ENCODE results near the gene ACOXL.

The ACOXL gene

DNA sequence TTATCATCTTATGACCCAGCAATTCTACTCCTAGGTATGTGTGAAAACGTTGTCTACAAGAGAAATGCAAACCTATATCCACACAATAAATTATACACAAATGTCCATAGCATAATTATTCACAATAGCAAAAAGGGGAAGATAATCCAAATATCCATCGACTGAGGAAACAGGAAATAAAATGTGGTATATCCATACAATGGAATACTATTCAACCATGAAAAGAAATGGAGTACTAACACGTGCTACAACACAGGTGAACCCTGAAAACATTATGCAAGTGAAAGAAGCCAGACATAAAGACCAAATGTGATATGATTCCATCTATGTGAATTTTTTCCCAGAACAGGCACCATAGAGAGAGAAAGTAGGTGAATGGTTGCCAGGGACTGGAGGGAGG lies 72.1 kb downstream of the ACOXL start:
- H2BK120ac ChIP-seq (ENCODE audit: low read depth, low read length) = no peak overlapping the region
- DNase-seq = no peak
- no peak overlapping the region for H3K23ac ChIP-seq (ENCODE audit: low read length in 2 of 2)
- H4K8ac ChIP-seq (ENCODE audit: low read length) = no peak overlapping the region
- peaks cover 10% of the 10 kb centered on the region for H3K9me3 ChIP-seq (ENCODE audit: control insufficient read depth, low read length)
- no peak overlapping the region for H2AFZ ChIP-seq (ENCODE audit: low read depth, low read length)
- no peak overlapping the region for H2BK12ac ChIP-seq (ENCODE audit: low read length in 2 of 2)
- no peaks in the 10 kb centered on the region for H3K79me1 ChIP-seq (replicated peaks; ENCODE audit: low read length, poor library complexity, severe bottlenecking)
- no peak overlapping the region for H3K18ac ChIP-seq (ENCODE audit: low read depth in 1 of 2, low read length in 2 of 2)
- H2BK15ac ChIP-seq (ENCODE audit: low read depth, poor library complexity, severe bottlenecking) = no peak overlapping the region
- no peak overlapping the region for H3K4me2 ChIP-seq (ENCODE audit: low read length, poor library complexity, severe bottlenecking)
- H3K9ac ChIP-seq (ENCODE audit: low read length) = no peak overlapping the region
- H3K27ac ChIP-seq (ENCODE audit: low read length, poor library complexity, severe bottlenecking) = no peak overlapping the region
- no CpG with 5 or more reads among the region's 3 CpGs for WGBS
- peaks cover 0 to 4% of the 10 kb centered on the region in 2 experiments for H3K36me3 ChIP-seq (ENCODE audit: control insufficient read depth in 1 of 2, insufficient read depth in 2 of 2, low read depth in 1 of 2, low read length in 2 of 2)
- H3K27me3 ChIP-seq (ENCODE audit: control insufficient read depth in 1 of 2, insufficient read depth in 1 of 2, low read length in 2 of 2) = peaks cover 64 to 72% of the 10 kb centered on the region in 2 experiments
- no peak overlapping the region for H2BK5ac ChIP-seq (ENCODE audit: low read depth, low read length, poor library complexity, severe bottlenecking)
- H2AK5ac ChIP-seq (ENCODE audit: low read length, severe bottlenecking) = no peak overlapping the region
- no peak overlapping the region for H3K4me3 ChIP-seq (ENCODE audit: insufficient read depth in 1 of 2, low read depth in 1 of 2, low read length in 2 of 2)
- H4K91ac ChIP-seq (ENCODE audit: low read length) = no peak overlapping the region
- peaks cover 4% of the 10 kb centered on the region for H3K4me1 ChIP-seq (ENCODE audit: control insufficient read depth, insufficient read depth, low read depth, low read length)
- no peak overlapping the region for H3K4ac ChIP-seq (ENCODE audit: low read depth in 1 of 2, low read length in 2 of 2)
- no peak overlapping the region for H3K14ac ChIP-seq (ENCODE audit: low read length in 2 of 2)

DNA sequence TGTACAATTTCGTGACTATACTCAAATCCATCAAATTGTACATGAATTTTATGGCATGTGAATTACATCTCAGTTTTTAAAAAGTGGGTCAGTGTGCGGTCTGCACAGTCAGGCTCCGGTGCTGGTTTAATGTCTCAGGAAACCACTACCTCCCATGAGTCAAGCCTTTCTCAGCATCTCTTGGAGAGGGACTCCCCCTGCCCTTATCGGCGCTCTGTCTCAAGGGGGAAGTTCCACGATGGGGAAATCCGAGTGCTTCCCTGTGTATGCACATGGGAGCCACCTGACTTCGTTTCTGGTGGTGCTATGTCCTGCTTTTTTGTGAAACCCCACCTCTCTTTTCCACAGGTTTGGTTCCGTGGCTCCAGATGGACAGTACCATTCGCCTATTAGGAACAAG lies 72.5 kb downstream of the ACOXL start:
- DNase-seq = no peak
- Histone ChIP-seq H3K4me2 (ENCODE audit: low read length, poor library complexity, severe bottlenecking) (no peak overlapping the region), H4K8ac (ENCODE audit: low read length) (no peak overlapping the region), H3K9me3 (ENCODE audit: control insufficient read depth, low read length) (peaks cover 5% of the 10 kb centered on the region), H2BK5ac (ENCODE audit: low read depth, low read length, poor library complexity, severe bottlenecking) (no peak overlapping the region), H3K14ac (ENCODE audit: low read length in 2 of 2) (no peak overlapping the region), H2BK120ac (ENCODE audit: low read depth, low read length) (no peak overlapping the region), H3K79me1 (replicated peaks; ENCODE audit: low read length, poor library complexity, severe bottlenecking) (no peaks in the 10 kb centered on the region), H3K36me3 (ENCODE audit: control insufficient read depth in 1 of 2, insufficient read depth in 2 of 2, low read depth in 1 of 2, low read length in 2 of 2) (peaks cover 0 to 4% of the 10 kb centered on the region in 2 experiments), H2AFZ (ENCODE audit: low read depth, low read length) (no peak overlapping the region), H3K4ac (ENCODE audit: low read depth in 1 of 2, low read length in 2 of 2) (no peak overlapping the region), H3K23ac (ENCODE audit: low read length in 2 of 2) (no peak overlapping the region), H3K4me1 (ENCODE audit: control insufficient read depth, insufficient read depth, low read depth, low read length) (peaks cover 4% of the 10 kb centered on the region), H4K91ac (ENCODE audit: low read length) (no peak overlapping the region), H3K4me3 (ENCODE audit: insufficient read depth in 1 of 2, low read depth in 1 of 2, low read length in 2 of 2) (no peak overlapping the region), H2BK15ac (ENCODE audit: low read depth, poor library complexity, severe bottlenecking) (no peak overlapping the region), H2AK5ac (ENCODE audit: low read length, severe bottlenecking) (no peak overlapping the region), H3K27ac (ENCODE audit: low read length, poor library complexity, severe bottlenecking) (no peak overlapping the region), H3K18ac (ENCODE audit: low read depth in 1 of 2, low read length in 2 of 2) (no peak overlapping the region), H3K9ac (ENCODE audit: low read length) (no peak overlapping the region), H3K27me3 (ENCODE audit: control insufficient read depth in 1 of 2, insufficient read depth in 1 of 2, low read length in 2 of 2) (peaks cover 68 to 72% of the 10 kb centered on the region in 2 experiments), H2BK12ac (ENCODE audit: low read length in 2 of 2) (no peak overlapping the region)
- 83% methylated on average over 9 of the region's 10 CpGs for WGBS

DNA sequence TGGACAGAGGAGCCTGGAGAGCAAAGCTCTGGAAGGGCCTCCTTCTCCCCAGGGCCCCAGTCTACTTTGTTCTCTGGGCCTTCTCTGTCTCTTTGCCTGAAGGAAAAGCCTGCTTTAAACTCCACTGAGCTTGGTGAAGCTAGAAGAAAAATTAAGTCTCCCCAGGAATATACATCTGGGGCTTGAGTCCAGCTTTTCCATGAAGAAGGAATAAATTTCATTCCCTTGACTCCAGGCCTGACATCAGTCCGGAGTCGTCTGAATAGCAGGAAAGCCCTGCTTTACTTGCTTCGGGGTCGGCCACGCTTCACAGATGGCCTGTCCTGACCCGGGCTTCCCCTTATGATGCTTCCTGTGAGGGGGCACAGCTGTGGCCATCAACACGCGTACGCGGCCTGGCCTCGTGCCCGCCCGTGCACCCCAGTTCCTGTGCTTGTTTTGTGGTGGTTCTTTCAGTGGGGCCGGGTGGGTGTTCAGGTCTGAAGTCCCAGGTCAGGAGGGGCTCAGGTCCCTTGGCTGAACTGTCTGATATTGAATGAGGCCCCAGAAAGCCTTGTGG lies 73.6 kb downstream of the ACOXL start:
- Histone ChIP-seq H3K27ac (ENCODE audit: low read length, poor library complexity, severe bottlenecking) (no peak overlapping the region), H2BK5ac (ENCODE audit: low read depth, low read length, poor library complexity, severe bottlenecking) (no peak overlapping the region), H2BK120ac (ENCODE audit: low read depth, low read length) (no peak overlapping the region), H3K79me1 (replicated peaks; ENCODE audit: low read length, poor library complexity, severe bottlenecking) (no peaks in the 10 kb centered on the region), H3K4me1 (ENCODE audit: control insufficient read depth, insufficient read depth, low read depth, low read length) (peaks cover 4% of the 10 kb centered on the region), H2AK5ac (ENCODE audit: low read length, severe bottlenecking) (no peak overlapping the region), H2AFZ (ENCODE audit: low read depth, low read length) (no peak overlapping the region), H3K9me3 (ENCODE audit: control insufficient read depth, low read length) (peaks cover 4% of the 10 kb centered on the region), H3K14ac (ENCODE audit: low read length in 2 of 2) (no peak overlapping the region), H2BK12ac (ENCODE audit: low read length in 2 of 2) (no peak overlapping the region), H2BK15ac (ENCODE audit: low read depth, poor library complexity, severe bottlenecking) (no peak overlapping the region), H3K23ac (ENCODE audit: low read length in 2 of 2) (no peak overlapping the region), H3K18ac (ENCODE audit: low read depth in 1 of 2, low read length in 2 of 2) (no peak overlapping the region), H3K4me2 (ENCODE audit: low read length, poor library complexity, severe bottlenecking) (no peak overlapping the region), H3K27me3 (ENCODE audit: control insufficient read depth in 1 of 2, insufficient read depth in 1 of 2, low read length in 2 of 2) (peaks cover 64 to 66% of the 10 kb centered on the region in 2 experiments), H4K8ac (ENCODE audit: low read length) (no peak overlapping the region), H3K36me3 (ENCODE audit: control insufficient read depth in 1 of 2, insufficient read depth in 2 of 2, low read depth in 1 of 2, low read length in 2 of 2) (peaks cover 0 to 4% of the 10 kb centered on the region in 2 experiments), H4K91ac (ENCODE audit: low read length) (no peak overlapping the region), H3K9ac (ENCODE audit: low read length) (no peak overlapping the region), H3K4me3 (ENCODE audit: insufficient read depth in 1 of 2, low read depth in 1 of 2, low read length in 2 of 2) (no peak overlapping the region), H3K4ac (ENCODE audit: low read depth in 1 of 2, low read length in 2 of 2) (no peak overlapping the region)
- DNase-seq = no peak
- WGBS = 81% methylated on average over 14 of the region's 14 CpGs

DNA sequence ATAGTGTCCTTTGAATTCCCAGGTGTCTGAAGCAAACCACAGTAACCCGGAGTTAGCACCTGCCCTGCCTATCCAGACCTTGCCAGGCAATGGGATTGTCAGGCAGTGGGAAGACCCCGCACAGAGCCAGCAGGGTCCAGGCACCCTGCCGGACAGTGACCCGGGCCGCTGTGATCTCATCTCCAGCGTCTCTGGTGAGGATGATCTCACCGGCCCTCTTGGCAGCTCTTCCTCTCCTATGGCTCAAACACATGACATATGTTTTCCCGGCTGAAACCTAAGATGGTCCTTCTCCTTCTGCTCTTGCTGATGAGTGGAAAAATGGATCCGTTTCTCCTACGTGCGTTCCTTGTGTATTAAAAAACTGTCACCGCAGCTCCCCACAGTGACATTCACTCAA lies 75.1 kb downstream of the ACOXL start:
- no peak overlapping the region for H3K27ac ChIP-seq (ENCODE audit: low read length, poor library complexity, severe bottlenecking)
- 85% methylated on average over 12 of the region's 12 CpGs for WGBS

More for the DNA sequence above, 75.1 kb downstream of the ACOXL start:
- Histone ChIP-seq H2AK5ac (ENCODE audit: low read length, severe bottlenecking) (no peak overlapping the region), H3K4me3 (ENCODE audit: insufficient read depth in 1 of 2, low read depth in 1 of 2, low read length in 2 of 2) (no peak overlapping the region), H4K8ac (ENCODE audit: low read length) (no peak overlapping the region), H3K4me2 (ENCODE audit: low read length, poor library complexity, severe bottlenecking) (no peak overlapping the region), H3K9me3 (ENCODE audit: control insufficient read depth, low read length) (peaks cover 4% of the 10 kb centered on the region), H3K9ac (ENCODE audit: low read length) (no peak overlapping the region), H2AFZ (ENCODE audit: low read depth, low read length) (no peak overlapping the region), H3K36me3 (ENCODE audit: control insufficient read depth in 1 of 2, insufficient read depth in 2 of 2, low read depth in 1 of 2, low read length in 2 of 2) (peaks cover 0 to 4% of the 10 kb centered on the region in 2 experiments), H2BK5ac (ENCODE audit: low read depth, low read length, poor library complexity, severe bottlenecking) (no peak overlapping the region), H4K91ac (ENCODE audit: low read length) (no peak overlapping the region), H3K14ac (ENCODE audit: low read length in 2 of 2) (no peak overlapping the region), H3K4ac (ENCODE audit: low read depth in 1 of 2, low read length in 2 of 2) (no peak overlapping the region), H2BK15ac (ENCODE audit: low read depth, poor library complexity, severe bottlenecking) (no peak overlapping the region), H2BK120ac (ENCODE audit: low read depth, low read length) (no peak overlapping the region), H3K4me1 (ENCODE audit: control insufficient read depth, insufficient read depth, low read depth, low read length) (peaks cover 7% of the 10 kb centered on the region), H3K18ac (ENCODE audit: low read depth in 1 of 2, low read length in 2 of 2) (no peak overlapping the region), H3K79me1 (replicated peaks; ENCODE audit: low read length, poor library complexity, severe bottlenecking) (no peaks in the 10 kb centered on the region), H2BK12ac (ENCODE audit: low read length in 2 of 2) (no peak overlapping the region), H3K23ac (ENCODE audit: low read length in 2 of 2) (no peak overlapping the region), H3K27me3 (ENCODE audit: control insufficient read depth in 1 of 2, insufficient read depth in 1 of 2, low read length in 2 of 2) (peaks cover 51 to 59% of the 10 kb centered on the region in 2 experiments)
- DNase-seq = no peak

Data from mesenchymal stem cell (in vitro differentiated cells and primary cell).